NB4 (cell line): ENCODE results near the gene DHCR24.

ENCODE experiments used
- CTCF ChIP-seq: IDR thresholded peaks from one replicate; pipeline ENCODE4 v1.5.1; 2012; ENCODE audit warnings: low read depth, low read length
- POLR2A ChIP-seq: IDR thresholded peaks from 2 replicates; pipeline ENCODE4 v1.6.1; 2011; ENCODE audit warnings: mild to moderate bottlenecking; ENCODE audit not compliant: insufficient read length; ENCODE audit errors: extremely low read depth

GRCh38 chr1:54866801-54867716 is 19.9 kb downstream of the DHCR24 start:
- TF ChIP-seq CTCF: no peak
- TF ChIP-seq POLR2A: no peak
